ENCODE measurements around the gene PCSK6.

- TF ChIP-seq CTCF (IDR thresholded peaks at IDR 0.05) = no peak
- no peak for TF ChIP-seq REST (IDR thresholded peaks at IDR 0.05; ENCODE audit: insufficient read depth in 1 of 2, low read depth in 2 of 2, low read length in 1 of 2)
- no peak for TF ChIP-seq POLR2AphosphoS5 (IDR thresholded peaks at IDR 0.05; ENCODE audit: low read depth, low read length)
These were observed 975 bp downstream of the PCSK6 start for GRCh38 chr15:101488300-101489164.

Data from Panc1 (cell line).